HL-60 (cell line): ENCODE measurements around the gene WDR43.

Experiments used
- DNase-seq, 2 experiments: peaks; one replicate each; pipeline ENCODE4 v3.0.0-alpha.2; 2010 to 2020; ENCODE audit warnings: low read depth in 1 of 2, low spot score in 1 of 2
- H3K27ac ChIP-seq: fragments of 250-450 bp; sonication (Bioruptor Pico); replicated peaks from 2 replicates; pipeline ENCODE4 v1.5.1; 2020; ENCODE audit warnings: mild to moderate bottlenecking, moderate library complexity
- H3K27me3 ChIP-seq: fragments of 250-450 bp; sonication (Bioruptor Pico); 2 replicates; pipeline ENCODE4 v1.5.1; 2021; ENCODE audit warnings: mild to moderate bottlenecking, moderate library complexity; ENCODE audit not compliant: insufficient read depth, poor library complexity, severe bottlenecking
- H3K4me3 ChIP-seq: replicated peaks from 2 replicates; pipeline ENCODE4 v1.5.1; 2011; ENCODE audit warnings: mild to moderate bottlenecking, control low read depth, low read length; ENCODE audit not compliant: insufficient read depth
- CTCF ChIP-seq: IDR thresholded peaks from one replicate; pipeline ENCODE4 v1.5.1; 2011; ENCODE audit warnings: low read length, control low read depth, inconsistent platforms; ENCODE audit not compliant: insufficient read depth
- GABPA ChIP-seq: IDR thresholded peaks from 2 replicates; pipeline ENCODE4 v1.6.1; 2012; ENCODE audit warnings: low read depth
- POLR2AphosphoS5 ChIP-seq: IDR thresholded peaks from 2 replicates; pipeline ENCODE4 v1.6.1; 2012; ENCODE audit warnings: low read depth
- REST ChIP-seq: IDR thresholded peaks from 2 replicates; pipeline ENCODE4 v1.6.1; 2012; ENCODE audit warnings: low read depth; ENCODE audit not compliant: insufficient replicate concordance
- SPI1 ChIP-seq: IDR thresholded peaks from 2 replicates; pipeline ENCODE4 v1.6.1; 2012; ENCODE audit warnings: low read depth, mild to moderate bottlenecking, borderline replicate concordance

WDR43 gene

GRCh38 chr2:28902584-28902983 lies 8.1 kb downstream of the WDR43 start:
- Histone ChIP-seq H3K27me3 (no peaks in the 10 kb centered on the region), H3K27ac (no peak overlapping the region), H3K4me3 (no peak overlapping the region)
- TF ChIP-seq REST (no peak), POLR2AphosphoS5 (peak; percentile 15; the same call in 1 of the 2 replicates), SPI1 (no peak), GABPA (no peak), CTCF (no peak)
- no peak for DNase-seq

GRCh38 chr2:28904295-28904694 lies 9.8 kb downstream of the WDR43 start:
- no peaks in the 10 kb centered on the region for H3K27me3 ChIP-seq
- no peak overlapping the region for H3K4me3 ChIP-seq
- TF ChIP-seq REST, result no peak
- TF ChIP-seq CTCF, result no peak
- no peak for TF ChIP-seq POLR2AphosphoS5
- no peak for TF ChIP-seq GABPA
- TF ChIP-seq SPI1, result no peak
- H3K27ac ChIP-seq, result no peak overlapping the region
- no peak for DNase-seq

GRCh38 chr2:28904802-28905457 lies 10.5 kb downstream of the WDR43 start:
- Histone ChIP-seq H3K4me3 (no peak overlapping the region), H3K27me3 (no peaks in the 10 kb centered on the region), H3K27ac (no peak overlapping the region)
- no peak for DNase-seq
- no peak for TF ChIP-seq SPI1
- TF ChIP-seq GABPA, result no peak
- no peak for TF ChIP-seq REST
- TF ChIP-seq CTCF, result no peak
- TF ChIP-seq POLR2AphosphoS5, result no peak; the same call in 1 of the 2 replicates
